T-helper 2 cell treated with Interferon-gamma antibody and Interleukin-4, amounts not matched to agents 100 ng/mL and 5 ng/mL, for 36 hours (primary cell): Measurements from ENCODE around the gene ACAP2. TPM values are rescaled to one million over a fixed set of nuclear protein-coding genes. Genes with fewer than 3 reads are reported as not detected.

Source experiments
- intact Hi-C: fragments of 100-400 bp; cut with micrococcal nuclease; formaldehyde crosslinking; loops from one replicate; pipeline ENCODE4 v1.15.1; 2023
- total RNA-seq: library from RNA; stranded (reverse); gene quantifications from 2 replicates; pipeline ENCODE4 v1.2.3, GENCODE V29; 2022

The ACAP2 gene
- total RNA-seq, 1 donor from 2014 or later, result 66.3 TPM

- intact Hi-C loops, result no loop called here
Observed at GRCh38 chr3:195261925-195262324, 180.9 kb downstream of the ACAP2 start.

- intact Hi-C loops, result loop anchor here (1.0 kb wide), 4 partner anchors 11 to 588 kb away; partner anchors contain the start of genes LSG1 and XXYLT1
Observed at GRCh38 chr3:195260280-195260905, 182.4 kb downstream of the ACAP2 start.

- intact Hi-C loops, result loop anchor here (1.0 to 10.0 kb wide), 5 partner anchors 12 to 775 kb away; partner anchors contain the start of genes ATP13A3, LSG1 and XXYLT1
Observed at GRCh38 chr3:195259475-195260279, 183.1 kb downstream of the ACAP2 start.

- intact Hi-C loops, result loop anchor here (10.0 kb wide), 1 partner anchor 774 kb away; the partner anchor contains the start of gene ATP13A3
Observed at GRCh38 chr3:195259154-195259474, 183.7 kb downstream of the ACAP2 start.

- intact Hi-C loops, result loop anchor here (10.0 kb wide), 1 partner anchor 774 kb away; the partner anchor contains the start of gene ATP13A3
Observed at GRCh38 chr3:195258449-195259153, 184.2 kb downstream of the ACAP2 start.

GRCh38 chr3:195257454-195258448, 185.1 kb downstream of the ACAP2 start:
- intact Hi-C loops, result loop anchor here (10.0 kb wide), 1 partner anchor 773 kb away; the partner anchor contains the start of gene ATP13A3

- intact Hi-C loops, result loop anchor here (10.0 kb wide), 1 partner anchor 772 kb away; the partner anchor contains the start of gene ATP13A3
Observed at GRCh38 chr3:195256639-195257453, 186.0 kb downstream of the ACAP2 start.

- intact Hi-C loops, result loop anchor here (10.0 kb wide), 1 partner anchor 771 kb away; the partner anchor contains the start of gene ATP13A3
Observed at GRCh38 chr3:195255571-195256501, 187.0 kb downstream of the ACAP2 start.

GRCh38 chr3:195255176-195255500, 187.7 kb downstream of the ACAP2 start:
- intact Hi-C loops, result loop anchor here (10.0 kb wide), 1 partner anchor 770 kb away; the partner anchor contains the start of gene ATP13A3

GRCh38 chr3:195254454-195255175, 188.2 kb downstream of the ACAP2 start:
- intact Hi-C loops, result loop anchor here (10.0 kb wide), 1 partner anchor 770 kb away; the partner anchor contains the start of gene ATP13A3

- intact Hi-C loops, result loop anchor here (10.0 kb wide), 1 partner anchor 769 kb away; the partner anchor contains the start of gene ATP13A3
Observed at GRCh38 chr3:195253923-195254432, 188.8 kb downstream of the ACAP2 start.

GRCh38 chr3:195251336-195252065, 191.3 kb downstream of the ACAP2 start:
- intact Hi-C loops, result loop anchor here (10.0 kb wide), 1 partner anchor 767 kb away; the partner anchor contains the start of gene ATP13A3

GRCh38 chr3:195250473-195251251, 192.2 kb downstream of the ACAP2 start:
- intact Hi-C loops, result loop anchor here (10.0 kb wide), 1 partner anchor 766 kb away; the partner anchor contains the start of gene ATP13A3

- intact Hi-C loops, result loop anchor here (10.0 kb wide), 1 partner anchor 765 kb away; the partner anchor contains the start of gene ATP13A3
Observed at GRCh38 chr3:195249858-195250464, 192.9 kb downstream of the ACAP2 start.
